Renal pelvis (tissue), 12 donors: ENCODE data around the gene ZSCAN21. TPM values are rescaled to one million over a fixed set of nuclear protein-coding genes. Genes with fewer than 3 reads are reported as not detected.
"Not testable (repeated sequence)": the region's sequence is repeated elsewhere in the genome, so short reads cannot be mapped to it uniquely, and the experiment has no call there.

ENCODE experiments used
- DNase-seq: peaks from one replicate; pipeline ENCODE4 v3.0.0-alpha.2; 2013
- long read RNA-seq, 16 experiments: transcript quantifications; one replicate each; lab custom pipeline, GENCODE V29; 2026
- polyA plus RNA-seq, 3 donors: library from polyadenylated mRNA; unstranded; fragments of 120-200 nt; gene quantifications; one replicate each; pipeline ENCODE4 v1.2.1, GENCODE V29; 2013; ENCODE audit not compliant: insufficient read length in 3 of 3

ZSCAN21 gene
- 10 to 100 TPM; 22.8 to 27.1 (median 23.3) TPM for polyA plus RNA-seq
- long read RNA-seq, donor 1, partial matches to known transcripts = 0 of 11 reads
- long read RNA-seq, donor 1, other reads (novel, unspliced or antisense) = 9 of 11 reads
- long read RNA-seq, donor 2, partial matches to known transcripts = 15 of 16 reads
- long read RNA-seq, donor 2, other reads (novel, unspliced or antisense) = 0 of 16 reads
- long read RNA-seq, donor 3, partial matches to known transcripts = 0 of 13 reads
- long read RNA-seq, donor 3, other reads (novel, unspliced or antisense) = 12 of 13 reads
- long read RNA-seq, donor 4, partial matches to known transcripts = 8 of 20 reads
- long read RNA-seq, donor 4, other reads (novel, unspliced or antisense) = 9 of 20 reads
- long read RNA-seq, donor 5, partial matches to known transcripts = 5 of 6 reads
- long read RNA-seq, donor 5, other reads (novel, unspliced or antisense) = 0 of 6 reads
- long read RNA-seq, donor 6, partial matches to known transcripts = 19 of 21 reads
- long read RNA-seq, donor 6, other reads (novel, unspliced or antisense) = 0 of 21 reads
- long read RNA-seq, donor 7, partial matches to known transcripts = 5 of 8 reads
- long read RNA-seq, donor 7, other reads (novel, unspliced or antisense) = 0 of 8 reads
- long read RNA-seq, donor 8, partial matches to known transcripts = 0 of 1 reads
- long read RNA-seq, donor 8, other reads (novel, unspliced or antisense) = 0 of 1 reads
- long read RNA-seq, donor 9, partial matches to known transcripts = 0 of 21 reads
- long read RNA-seq, donor 9, other reads (novel, unspliced or antisense) = 16 of 21 reads
- long read RNA-seq, donor 10, partial matches to known transcripts = 0 of 7 reads
- long read RNA-seq, donor 10, other reads (novel, unspliced or antisense) = 6 of 7 reads
- long read RNA-seq, donor 11, partial matches to known transcripts = 0 of 4 reads
- long read RNA-seq, donor 11, other reads (novel, unspliced or antisense) = 0 of 4 reads
- long read RNA-seq, donor 12, partial matches to known transcripts = 24 of 39 reads
- long read RNA-seq, donor 12, other reads (novel, unspliced or antisense) = 11 of 39 reads
- long read RNA-seq, donor 13, partial matches to known transcripts = 0 of 9 reads
- long read RNA-seq, donor 13, other reads (novel, unspliced or antisense) = 8 of 9 reads
- long read RNA-seq, donor 14, partial matches to known transcripts = 12 of 22 reads
- long read RNA-seq, donor 14, other reads (novel, unspliced or antisense) = 7 of 22 reads
- long read RNA-seq, donor 15, partial matches to known transcripts = 5 of 22 reads
- long read RNA-seq, donor 15, other reads (novel, unspliced or antisense) = 16 of 22 reads
- long read RNA-seq, donor 16, partial matches to known transcripts = 0 of 3 reads
- long read RNA-seq, donor 16, other reads (novel, unspliced or antisense) = 0 of 3 reads

GRCh38 chr7:100049441-100050291, at the start of gene ZSCAN21:
TSS of gene ZSCAN21 (plus strand) at chr7:100049774. CDS start at chr7:100057007, 7,233 bp downstream.
- peak; percentile 83 for DNase-seq

GRCh38 chr7:100000239-100000638, 49.3 kb upstream of the ZSCAN21 start:
- DNase-seq = no peak

GRCh38 chr7:100003711-100004661, 45.6 kb upstream of the ZSCAN21 start:
- DNase-seq = no peak

- DNase-seq = no peak
Observed at GRCh38 chr7:100007887-100008286, 41.7 kb upstream of the ZSCAN21 start.

GRCh38 chr7:100008525-100008924, 41.0 kb upstream of the ZSCAN21 start:
- no peak for DNase-seq

- DNase-seq = not testable (repeated sequence)
Observed at GRCh38 chr7:100009952-100010351, 39.6 kb upstream of the ZSCAN21 start.

GRCh38 chr7:100010901-100011300, 38.7 kb upstream of the ZSCAN21 start:
- DNase-seq = no peak

- DNase-seq = no peak
Observed at GRCh38 chr7:100011516-100011915, 38.1 kb upstream of the ZSCAN21 start.

- DNase-seq = not testable (repeated sequence)
Observed at GRCh38 chr7:100012385-100013327, 36.9 kb upstream of the ZSCAN21 start.

- no peak for DNase-seq
Observed at GRCh38 chr7:100013328-100013676, 36.3 kb upstream of the ZSCAN21 start.

GRCh38 chr7:100015232-100016214, 34.1 kb upstream of the ZSCAN21 start, which contains the start of gene ZKSCAN1:
TSS of gene ZKSCAN1 (plus strand) at chr7:100015596. CDS start at chr7:100023507, 7,911 bp downstream.
- DNase-seq = peak; percentile 92

GRCh38 chr7:100016215-100016901, 33.2 kb upstream of the ZSCAN21 start:
- DNase-seq = peak; percentile 29

- DNase-seq = no peak
Observed at GRCh38 chr7:100017300-100017699, 32.3 kb upstream of the ZSCAN21 start.

GRCh38 chr7:100017875-100018274, 31.7 kb upstream of the ZSCAN21 start:
- DNase-seq = no peak

GRCh38 chr7:100019908-100020307, 29.7 kb upstream of the ZSCAN21 start:
- DNase-seq = no peak

GRCh38 chr7:100021297-100021696, 28.3 kb upstream of the ZSCAN21 start:
- no peak for DNase-seq
